OCI-LY1 (cell line): ENCODE data around the gene HLA-DOA.
A peak's percentile ranks its signal among the peaks of the same experiment; 100 is the strongest.

Source experiments
- H2AFZ ChIP-seq: fragments of 200-600 bp; sonication (generic), shearing (Covaris generic); 2 replicates; pipeline ENCODE4 v1.6.0; 2014; ENCODE audit warnings: antibody characterized with exemption, mild to moderate bottlenecking, low read length
- H3F3A ChIP-seq: fragments of 200-600 bp; sonication (generic), shearing (Covaris generic); 2 replicates; pipeline ENCODE4 v1.6.0; 2014; ENCODE audit warnings: mild to moderate bottlenecking, antibody characterized with exemption, low read length, moderate library complexity; ENCODE audit not compliant: insufficient read depth
- H3K27ac ChIP-seq: fragments of 200-600 bp; sonication (generic); 2 replicates; pipeline ENCODE4 v1.5.1; 2014; ENCODE audit warnings: low read length, mixed run types, mild to moderate bottlenecking, low read depth; ENCODE audit not compliant: poor library complexity, severe bottlenecking
- H3K27me3 ChIP-seq: fragments of 200-600 bp; sonication (generic); 2 replicates; pipeline ENCODE4 v1.6.0; 2014; ENCODE audit warnings: antibody characterized with exemption, mild to moderate bottlenecking, low read length, moderate library complexity; ENCODE audit not compliant: insufficient read depth
- H3K36me3 ChIP-seq: fragments of 200-600 bp; sonication (generic); 2 replicates; pipeline ENCODE4 v1.6.1; 2014; ENCODE audit warnings: mild to moderate bottlenecking, antibody characterized with exemption, low read length, moderate library complexity, mixed read lengths; ENCODE audit not compliant: insufficient read depth
- H3K4me1 ChIP-seq: fragments of 200-600 bp; sonication (generic); 2 replicates; pipeline ENCODE4 v1.5.1; 2014; ENCODE audit warnings: mild to moderate bottlenecking, low read length, moderate library complexity; ENCODE audit not compliant: insufficient read depth, severe bottlenecking
- H3K4me2 ChIP-seq: fragments of 200-600 bp; sonication (generic), shearing (Covaris generic); 2 replicates; pipeline ENCODE4 v1.6.1; 2014; ENCODE audit warnings: low read length
- H3K4me3 ChIP-seq: fragments of 200-600 bp; sonication (generic); 2 replicates; pipeline ENCODE4 v1.5.1; 2014; ENCODE audit warnings: low read length, low read depth, mild to moderate bottlenecking, mixed read lengths; ENCODE audit not compliant: poor library complexity, severe bottlenecking
- H3K79me2 ChIP-seq: fragments of 200-600 bp; shearing (Covaris generic); 2 replicates; pipeline ENCODE4 v1.6.1; 2016; ENCODE audit warnings: mixed run types, low read length, mixed read lengths; ENCODE audit not compliant: insufficient read depth
- H3K9ac ChIP-seq: fragments of 200-600 bp; sonication (generic), shearing (Covaris generic); 2 replicates; pipeline ENCODE4 v1.6.1; 2014; ENCODE audit warnings: mild to moderate bottlenecking, low read length, mixed read lengths
- H3K9me2 ChIP-seq: fragments of 200-600 bp; sonication (generic), shearing (Covaris generic); 2 replicates; pipeline ENCODE4 v1.6.1; 2014; ENCODE audit warnings: low read depth, mild to moderate bottlenecking, low read length, mixed read lengths
- H3K9me3 ChIP-seq: fragments of 200-600 bp; shearing (Covaris generic); 2 replicates; pipeline ENCODE4 v1.6.1; 2014; ENCODE audit warnings: low read length, mixed read lengths
- H4K20me1 ChIP-seq: fragments of 200-600 bp; sonication (generic), shearing (Covaris generic); 2 replicates; pipeline ENCODE4 v1.6.0; 2016; ENCODE audit warnings: mild to moderate bottlenecking, low read length; ENCODE audit not compliant: insufficient read depth
- CTCF ChIP-seq: fragments of 200-600 bp; sonication (generic), shearing (Covaris generic); IDR thresholded peaks from 2 replicates; pipeline ENCODE4 v1.5.1; 2017; ENCODE audit warnings: mild to moderate bottlenecking, antibody characterized with exemption, low read length, moderate library complexity, mixed read lengths
- EZH2 ChIP-seq: fragments of 200-600 bp; sonication (generic), shearing (Covaris generic); IDR thresholded peaks from 2 replicates; pipeline ENCODE4 v1.8.0; 2017; ENCODE audit warnings: borderline replicate concordance, mixed run types, mild to moderate bottlenecking, antibody characterized with exemption, low read length, moderate library complexity, mixed read lengths

The HLA-DOA gene

GRCh38 chr6:32972353-32973143, 36.8 kb downstream of the HLA-DOA start:
- peaks cover 42% of the 10 kb centered on the region for H3K4me1 ChIP-seq
- H3F3A ChIP-seq = peaks cover 6% of the 10 kb centered on the region; the same call in 1 of the 2 replicates
- H3K4me2 ChIP-seq = peak overlapping the region; percentile 77
- peak overlapping the region; percentile 97 for H3K4me3 ChIP-seq
- peaks cover 68% of the 10 kb centered on the region for H3K36me3 ChIP-seq
- no peaks in the 10 kb centered on the region; the same call in 1 of the 2 replicates for H4K20me1 ChIP-seq
- TF ChIP-seq EZH2 (no peak), CTCF (no peak; the same call in 1 of the 2 replicates)
- peak overlapping the region; percentile 79 for H3K27ac ChIP-seq
- H3K27me3 ChIP-seq = no peaks in the 10 kb centered on the region
- H2AFZ ChIP-seq = no peak overlapping the region
- H3K9me3 ChIP-seq = no peaks in the 10 kb centered on the region
- H3K79me2 ChIP-seq = peaks cover 43% of the 10 kb centered on the region
- no peaks in the 10 kb centered on the region for H3K9me2 ChIP-seq
- H3K9ac ChIP-seq = peak overlapping the region; percentile 95

GRCh38 chr6:32971581-32972352, 37.6 kb downstream of the HLA-DOA start:
- Histone ChIP-seq H3K9ac (peak overlapping the region; percentile 99), H4K20me1 (no peaks in the 10 kb centered on the region; the same call in 1 of the 2 replicates), H2AFZ (no peak overlapping the region), H3K79me2 (peaks cover 43% of the 10 kb centered on the region), H3K4me3 (peak overlapping the region; percentile 97), H3K27ac (peak overlapping the region; percentile 99), H3K9me2 (no peaks in the 10 kb centered on the region), H3F3A (peaks cover 2% of the 10 kb centered on the region; the same call in 1 of the 2 replicates), H3K9me3 (no peaks in the 10 kb centered on the region), H3K4me2 (peak overlapping the region; percentile 88), H3K36me3 (peaks cover 61% of the 10 kb centered on the region), H3K27me3 (no peaks in the 10 kb centered on the region), H3K4me1 (peaks cover 50% of the 10 kb centered on the region)
- no peak for TF ChIP-seq EZH2
- TF ChIP-seq CTCF = 0 out of 2 replicates have a peak, but pooled peaks have one; percentile 5

GRCh38 chr6:32971242-32971580, 38.2 kb downstream of the HLA-DOA start:
- peak overlapping the region; percentile 99 for H3K9ac ChIP-seq
- peak overlapping the region; percentile 99 for H3K27ac ChIP-seq
- H3K4me2 ChIP-seq = peak overlapping the region; percentile 88
- H4K20me1 ChIP-seq = no peaks in the 10 kb centered on the region; the same call in 1 of the 2 replicates
- peaks cover 55% of the 10 kb centered on the region for H3K4me1 ChIP-seq
- peak overlapping the region; percentile 97 for H3K4me3 ChIP-seq
- peaks cover 55% of the 10 kb centered on the region for H3K36me3 ChIP-seq
- no peak overlapping the region for H2AFZ ChIP-seq
- no peaks in the 10 kb centered on the region; the same call in 1 of the 2 replicates for H3F3A ChIP-seq
- no peaks in the 10 kb centered on the region for H3K9me3 ChIP-seq
- TF ChIP-seq EZH2 (no peak), CTCF (no peak)
- H3K79me2 ChIP-seq = peaks cover 42% of the 10 kb centered on the region
- no peaks in the 10 kb centered on the region for H3K27me3 ChIP-seq
- H3K9me2 ChIP-seq = no peaks in the 10 kb centered on the region
